Loucy (cell line): ENCODE results near the gene SNX22.

ENCODE experiments used
- H2AFZ ChIP-seq: fragments of 200-600 bp; sonication (generic); 2 replicates; pipeline ENCODE4 v1.6.0; 2016; ENCODE audit warnings: antibody characterized with exemption, mild to moderate bottlenecking, low read length, moderate library complexity
- H3F3A ChIP-seq: fragments of 200-600 bp; 2 replicates; pipeline ENCODE4 v1.6.0; 2016; ENCODE audit warnings: antibody characterized with exemption, low read depth, mild to moderate bottlenecking
- H3K27me3 ChIP-seq: fragments of 200-600 bp; sonication (generic); 2 replicates; pipeline ENCODE4 v1.6.1; 2014; ENCODE audit warnings: low read length, mild to moderate bottlenecking; ENCODE audit not compliant: insufficient read depth, poor library complexity, severe bottlenecking
- H3K36me3 ChIP-seq: fragments of 200-600 bp; sonication (generic); 2 replicates; pipeline ENCODE4 v1.6.1; 2016; ENCODE audit warnings: low read length; ENCODE audit not compliant: insufficient read depth
- H3K4me1 ChIP-seq: fragments of 200-600 bp; sonication (generic); 2 replicates; pipeline ENCODE4 v1.5.1; 2014; ENCODE audit warnings: low read length, mild to moderate bottlenecking; ENCODE audit not compliant: insufficient read depth, poor library complexity, severe bottlenecking
- H3K4me2 ChIP-seq: fragments of 200-600 bp; sonication (generic); 2 replicates; pipeline ENCODE4 v1.6.0; 2014; ENCODE audit warnings: antibody characterized with exemption, low read length, low read depth, mild to moderate bottlenecking; ENCODE audit not compliant: poor library complexity, severe bottlenecking
- H3K4me3 ChIP-seq: fragments of 200-600 bp; sonication (generic); 2 replicates; pipeline ENCODE4 v1.5.1; 2014; ENCODE audit warnings: low read length, mild to moderate bottlenecking, mixed read lengths; ENCODE audit not compliant: poor library complexity, severe bottlenecking
- H3K79me2 ChIP-seq: fragments of 200-600 bp; sonication (generic); 2 replicates; pipeline ENCODE4 v1.6.1; 2014; ENCODE audit warnings: low read length; ENCODE audit not compliant: insufficient read depth
- H3K9ac ChIP-seq: fragments of 200-600 bp; sonication (generic); 2 replicates; pipeline ENCODE4 v1.6.0; 2014; ENCODE audit warnings: mild to moderate bottlenecking, low read depth, low read length, moderate library complexity; ENCODE audit not compliant: poor library complexity, severe bottlenecking
- H3K9me2 ChIP-seq: fragments of 200-600 bp; sonication (generic); replicated peaks from 2 replicates; pipeline ENCODE4 v1.6.1; 2016; ENCODE audit warnings: low read depth, low read length, mixed read lengths
- H3K9me3 ChIP-seq: fragments of 200-600 bp; sonication (generic); 2 replicates; pipeline ENCODE4 v1.6.1; 2014; ENCODE audit warnings: mild to moderate bottlenecking, antibody characterized with exemption, low read length, low read depth; ENCODE audit not compliant: insufficient read depth
- H4K20me1 ChIP-seq: fragments of 200-600 bp; sonication (generic); 2 replicates; pipeline ENCODE4 v1.6.0; 2014; ENCODE audit warnings: antibody characterized with exemption, low read length, mild to moderate bottlenecking; ENCODE audit not compliant: insufficient read depth, poor library complexity, severe bottlenecking
- CTCF ChIP-seq: fragments of 200-600 bp; sonication (generic); conservative IDR thresholded peaks from 2 replicates; pipeline ENCODE4 v1.5.1; 2014; ENCODE audit warnings: mild to moderate bottlenecking, antibody characterized with exemption, low read length
- EZH2phosphoT487 ChIP-seq: fragments of 200-600 bp; IDR thresholded peaks from 2 replicates; pipeline ENCODE4 v1.6.1; 2018; ENCODE audit warnings: antibody characterized with exemption, mild to moderate bottlenecking, moderate library complexity, borderline replicate concordance

SNX22 gene

GRCh38 chr15:64143276-64143675 is 8.3 kb upstream of the SNX22 start:
- Histone ChIP-seq H3K9me3 (no peaks in the 10 kb centered on the region), H3K27me3 (no peaks in the 10 kb centered on the region), H3K4me2 (no peak overlapping the region), H3K4me1 (no peaks in the 10 kb centered on the region), H3K79me2 (no peaks in the 10 kb centered on the region), H2AFZ (no peak overlapping the region), H3K4me3 (no peak overlapping the region), H3F3A (no peaks in the 10 kb centered on the region), H4K20me1 (no peaks in the 10 kb centered on the region), H3K36me3 (peaks cover 23% of the 10 kb centered on the region; the same call in 1 of the 2 replicates), H3K9me2 (no peaks in the 10 kb centered on the region), H3K9ac (no peak overlapping the region)
- no peak for TF ChIP-seq CTCF
- TF ChIP-seq EZH2phosphoT487: no peak

- Histone ChIP-seq H3K4me1 (no peaks in the 10 kb centered on the region), H3F3A (no peaks in the 10 kb centered on the region), H4K20me1 (no peaks in the 10 kb centered on the region), H3K9ac (no peak overlapping the region), H3K9me3 (no peaks in the 10 kb centered on the region), H3K4me2 (no peak overlapping the region), H3K79me2 (no peaks in the 10 kb centered on the region), H3K27me3 (no peaks in the 10 kb centered on the region), H3K36me3 (peaks cover 18% of the 10 kb centered on the region; the same call in 1 of the 2 replicates), H3K4me3 (no peak overlapping the region), H2AFZ (no peak overlapping the region), H3K9me2 (no peaks in the 10 kb centered on the region)
- TF ChIP-seq CTCF (no peak), EZH2phosphoT487 (no peak)
These were observed 7.4 kb upstream of the SNX22 start for GRCh38 chr15:64144192-64144564.

- no peak overlapping the region for H3K4me2 ChIP-seq
- H3K9me3 ChIP-seq: no peaks in the 10 kb centered on the region
- H3F3A ChIP-seq: no peaks in the 10 kb centered on the region
- H3K4me1 ChIP-seq: peaks cover 3% of the 10 kb centered on the region
- no peaks in the 10 kb centered on the region for H3K9me2 ChIP-seq
- no peak overlapping the region for H3K4me3 ChIP-seq
- H3K79me2 ChIP-seq: no peaks in the 10 kb centered on the region
- no peak overlapping the region for H2AFZ ChIP-seq
- H3K36me3 ChIP-seq: peaks cover 18% of the 10 kb centered on the region; the same call in 1 of the 2 replicates
- H4K20me1 ChIP-seq: no peaks in the 10 kb centered on the region
- no peak overlapping the region for H3K9ac ChIP-seq
- TF ChIP-seq EZH2phosphoT487 (no peak), CTCF (no peak)
- no peaks in the 10 kb centered on the region for H3K27me3 ChIP-seq
These were observed 6.8 kb upstream of the SNX22 start for GRCh38 chr15:64144565-64145281.
